GM12878 (cell line): Measurements from ENCODE around the gene OXCT2. TPM values are rescaled to one million over a fixed set of nuclear protein-coding genes. Genes with fewer than 3 reads are reported as not detected.

Experiments used
- CREM ChIP-seq: IDR thresholded peaks from 2 replicates; pipeline ENCODE4 v1.6.1; 2014; ENCODE audit warnings: antibody characterized with exemption, low read depth
- SKIL ChIP-seq: fragments of 450-650 bp; IDR thresholded peaks from 2 replicates; pipeline ENCODE4 v1.6.1; 2017; ENCODE audit warnings: mild to moderate bottlenecking, low read depth, inconsistent platforms; ENCODE audit not compliant: poor library complexity, severe bottlenecking
- SP1 ChIP-seq: IDR thresholded peaks from one replicate; pipeline ENCODE4 v1.6.1; 2011; ENCODE audit warnings: low read depth, low read length
- TCF3 ChIP-seq: IDR thresholded peaks from 2 replicates; pipeline ENCODE4 v1.6.1; 2012; ENCODE audit warnings: low read depth, mild to moderate bottlenecking, low read length, borderline replicate concordance; ENCODE audit not compliant: insufficient read depth
- WRNIP1 ChIP-seq: IDR thresholded peaks from 2 replicates; pipeline ENCODE4 v1.6.1; 2011; ENCODE audit warnings: low read depth, low read length, improper control_type of control experiment, borderline replicate concordance
- ZBTB4 ChIP-seq: fragments of 450-650 bp; formaldehyde crosslinking; IDR thresholded peaks from 2 replicates; pipeline ENCODE4 v1.4.0; 2022; ENCODE audit warnings: mild to moderate bottlenecking, moderate library complexity
- polyA plus RNA-seq, 11 experiments: library from polyadenylated mRNA; depleted of rRNA in 4 of 11; unstranded in 6 of 11; stranded (reverse) in 5 of 11; fragments of >200 nt; fragmentation: Nextera tagmentation in 4 of 11; fragmentation: Illumina TruSeq in 1 of 11; extraction: Ambion mirVana in 4 of 11; extraction: Trizol in 1 of 11; gene quantifications; 1 replicate in 1 of 11; 2 replicates in 10 of 11; pipeline versions ENCODE4 v1.2.1 to v1.2.3, GENCODE V29; 2011 to 2016; ENCODE audit warnings: inconsistent platforms in 2 of 11, missing spikeins in 2 of 11, low read depth in 1 of 11
- total RNA-seq, 4 experiments: library from RNA; depleted of rRNA in 3 of 4; stranded (reverse); fragments of >200 nt in 3 of 4; fragmentation: Illumina TruSeq in 1 of 4; extraction: Trizol in 1 of 4; gene quantifications; 2 replicates each; pipeline versions ENCODE4 v1.2.1 to v1.2.3, GENCODE V29; 2013 to 2021
- TF ChIP-seq, protein P1 (sequence below): fragments of 450-650 bp; IDR thresholded peaks from 2 replicates; pipeline ENCODE4 v1.6.1; 2017; ENCODE audit warnings: low read depth, mild to moderate bottlenecking, moderate library complexity

OXCT2 gene
- total and polyA plus RNA-seq, 10 of the 15 experiments (the other 5 are each of a cell fraction or from before 2014, with no cell fraction given): 0.06 to 1.9 (median 0.59) TPM

GRCh38 chr1:39776886-39777285 lies 5.7 kb upstream of the OXCT2 start (continued):
- TF ChIP-seq, protein P1, sequence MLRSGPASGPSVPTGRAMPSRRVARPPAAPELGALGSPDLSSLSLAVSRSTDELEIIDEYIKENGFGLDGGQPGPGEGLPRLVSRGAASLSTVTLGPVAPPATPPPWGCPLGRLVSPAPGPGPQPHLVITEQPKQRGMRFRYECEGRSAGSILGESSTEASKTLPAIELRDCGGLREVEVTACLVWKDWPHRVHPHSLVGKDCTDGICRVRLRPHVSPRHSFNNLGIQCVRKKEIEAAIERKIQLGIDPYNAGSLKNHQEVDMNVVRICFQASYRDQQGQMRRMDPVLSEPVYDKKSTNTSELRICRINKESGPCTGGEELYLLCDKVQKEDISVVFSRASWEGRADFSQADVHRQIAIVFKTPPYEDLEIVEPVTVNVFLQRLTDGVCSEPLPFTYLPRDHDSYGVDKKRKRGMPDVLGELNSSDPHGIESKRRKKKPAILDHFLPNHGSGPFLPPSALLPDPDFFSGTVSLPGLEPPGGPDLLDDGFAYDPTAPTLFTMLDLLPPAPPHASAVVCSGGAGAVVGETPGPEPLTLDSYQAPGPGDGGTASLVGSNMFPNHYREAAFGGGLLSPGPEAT: no peak
- TF ChIP-seq CREM (no peak), ZBTB4 (CRISPR knock-in tag) (no peak), TCF3 (no peak), SP1 (no peak), SKIL (no peak), WRNIP1 (no peak)
